GM19395 (cell line): Measurements from ENCODE around the gene IKZF1.

ENCODE experiments used
- ATAC-seq: cut with Tn5 transposase; IDR thresholded peaks from one replicate; pipeline ENCODE4 v1.9.1; 2021; ENCODE audit warnings: mild to moderate bottlenecking, moderate library complexity; ENCODE audit not compliant: unreplicated experiment

IKZF1 gene

GRCh38 chr7:50367570-50367969 lies 63.1 kb downstream of the IKZF1 start:
- ATAC-seq: no peak

GRCh38 chr7:50368366-50368765 lies 63.9 kb downstream of the IKZF1 start:
- ATAC-seq: peak; percentile 51

GRCh38 chr7:50369143-50370026 lies 64.9 kb downstream of the IKZF1 start:
- no peak for ATAC-seq

- no peak for ATAC-seq
These were observed 66.4 kb downstream of the IKZF1 start for GRCh38 chr7:50370884-50371283.

DNA sequence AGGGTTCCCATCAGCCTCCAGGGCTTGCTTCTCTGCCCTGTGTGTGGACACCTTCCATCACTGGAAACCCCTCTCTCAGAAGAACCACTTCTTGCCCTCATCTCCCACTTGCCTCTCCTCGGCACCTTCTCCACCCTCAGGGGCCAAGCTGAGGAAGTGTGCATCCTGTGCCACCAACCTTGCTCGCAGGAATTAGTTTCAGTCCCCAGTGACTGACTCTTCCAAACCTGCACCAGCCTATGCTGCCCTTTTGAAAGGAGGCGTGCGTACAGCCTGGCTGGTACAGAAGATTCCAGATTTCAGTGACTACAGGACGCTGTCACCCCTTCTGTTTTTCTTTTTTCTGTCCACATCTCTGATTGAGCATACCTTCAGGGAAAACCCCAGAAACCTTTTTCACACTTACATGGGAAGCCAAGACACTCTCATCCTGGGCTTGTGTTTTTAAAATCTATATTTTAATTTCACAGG lies 67.1 kb downstream of the IKZF1 start:
- ATAC-seq: no peak

DNA sequence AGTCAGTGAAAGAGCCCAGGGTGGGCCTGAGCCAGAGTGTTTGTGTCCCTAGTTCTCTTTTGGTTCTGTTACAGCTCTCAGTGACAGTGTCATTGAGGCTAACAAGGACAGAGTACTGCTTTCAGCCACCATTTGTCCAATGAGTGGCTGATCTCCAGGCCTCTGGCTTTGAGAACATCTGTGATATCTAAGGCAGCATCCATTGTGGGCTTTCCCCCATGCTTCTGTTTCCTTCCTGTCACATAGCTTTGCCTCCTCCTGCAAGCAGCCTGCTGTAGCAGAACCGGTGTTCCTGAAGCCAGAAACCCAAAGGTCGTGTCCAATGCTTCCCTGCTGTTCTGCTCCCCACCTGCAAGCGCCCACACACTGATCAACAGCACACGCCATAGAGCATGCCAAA lies 68.4 kb downstream of the IKZF1 start:
- ATAC-seq: no peak

DNA sequence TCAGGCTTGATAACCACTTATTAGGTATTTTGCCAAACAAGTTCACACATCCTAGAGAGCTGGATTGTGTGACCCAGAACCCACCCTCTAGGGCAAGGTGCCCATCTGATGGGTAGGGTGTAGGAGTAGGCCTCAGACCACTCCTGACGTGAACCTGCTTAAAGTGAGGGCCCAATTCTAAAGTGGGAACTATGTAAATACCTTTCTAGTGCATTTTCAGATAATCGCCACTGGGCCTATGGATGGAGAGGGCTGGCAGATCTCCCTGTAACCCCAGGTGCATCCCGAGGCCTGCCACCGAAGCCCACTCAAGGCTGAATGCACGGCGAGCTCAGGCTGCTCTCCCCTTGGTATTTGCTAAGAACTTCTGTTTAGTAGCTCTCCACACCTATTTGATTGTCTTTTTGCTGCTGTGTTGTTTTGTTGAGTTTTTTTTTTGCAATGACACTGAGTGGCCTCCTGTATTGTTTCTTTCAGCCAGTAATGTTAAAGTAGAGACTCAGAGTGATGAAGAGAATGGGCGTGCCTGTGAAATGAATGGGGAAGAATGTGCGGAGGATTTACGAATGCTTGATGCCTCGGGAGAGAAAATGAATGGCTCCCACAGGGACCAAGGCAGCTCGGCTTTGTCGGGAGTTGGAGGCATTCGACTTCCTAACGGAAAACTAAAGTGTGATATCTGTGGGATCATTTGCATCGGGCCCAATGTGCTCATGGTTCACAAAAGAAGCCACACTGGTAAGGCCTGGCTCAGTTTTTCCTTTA lies 71.7 kb downstream of the IKZF1 start:
- no peak for ATAC-seq

DNA sequence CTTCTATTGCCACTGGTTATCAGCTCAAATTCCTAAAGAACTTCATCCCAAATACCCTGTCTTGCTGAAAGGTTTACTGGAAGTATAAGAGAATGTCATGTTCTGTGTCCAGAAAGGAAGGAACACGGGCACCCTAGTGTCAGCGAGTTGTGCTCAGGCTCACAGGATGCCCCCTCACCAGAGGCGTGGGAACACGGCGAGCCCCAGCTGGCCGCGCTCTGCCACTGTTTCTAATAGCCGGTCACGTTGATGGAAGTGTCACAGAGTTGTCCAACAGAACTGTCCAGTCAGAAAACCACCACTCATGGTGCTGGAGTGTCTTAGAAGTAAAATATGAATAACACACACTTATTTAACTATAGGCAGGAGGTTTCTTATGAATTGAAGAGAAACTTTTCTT lies 72.8 kb downstream of the IKZF1 start:
- ATAC-seq: no peak

- no peak for ATAC-seq
These were observed 74.6 kb downstream of the IKZF1 start for GRCh38 chr7:50379082-50379481.

- ATAC-seq: no peak
These were observed 75.0 kb downstream of the IKZF1 start for GRCh38 chr7:50379539-50379938.

DNA sequence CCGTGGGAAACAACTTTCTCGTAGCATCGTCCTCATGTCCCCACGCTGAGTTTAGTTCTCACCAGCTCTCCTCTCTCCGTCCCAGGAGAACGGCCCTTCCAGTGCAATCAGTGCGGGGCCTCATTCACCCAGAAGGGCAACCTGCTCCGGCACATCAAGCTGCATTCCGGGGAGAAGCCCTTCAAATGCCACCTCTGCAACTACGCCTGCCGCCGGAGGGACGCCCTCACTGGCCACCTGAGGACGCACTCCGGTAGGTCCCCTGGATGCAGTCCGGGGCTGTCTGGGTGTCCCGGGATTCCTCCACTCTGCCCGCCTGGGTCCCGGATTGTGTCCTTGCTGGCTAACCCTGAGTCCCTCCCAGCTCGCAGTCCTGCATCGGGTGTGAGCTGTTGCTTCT lies 77.9 kb downstream of the IKZF1 start:
- ATAC-seq: no peak

DNA sequence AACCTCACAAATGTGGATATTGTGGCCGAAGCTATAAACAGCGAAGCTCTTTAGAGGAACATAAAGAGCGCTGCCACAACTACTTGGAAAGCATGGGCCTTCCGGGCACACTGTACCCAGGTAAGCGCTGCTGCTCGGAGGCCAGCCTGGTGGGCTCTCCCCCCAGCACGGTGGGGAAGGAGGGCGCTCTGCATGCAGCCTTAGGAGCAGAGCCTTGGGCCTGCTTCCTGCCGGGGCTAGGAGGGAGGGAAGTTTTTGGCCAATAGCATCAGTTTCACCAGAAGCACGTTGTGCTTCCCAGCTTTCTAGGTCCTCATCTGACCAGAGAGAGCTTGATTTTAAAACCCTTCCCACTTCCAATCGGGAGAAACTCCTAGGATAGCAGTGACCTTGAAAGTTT lies 82.8 kb downstream of the IKZF1 start:
- ATAC-seq: no peak

- ATAC-seq: no peak
These were observed 85.4 kb downstream of the IKZF1 start for GRCh38 chr7:50389961-50390360.

GRCh38 chr7:50391386-50391785 lies 86.9 kb downstream of the IKZF1 start:
- ATAC-seq: no peak

GRCh38 chr7:50393076-50393475 lies 88.6 kb downstream of the IKZF1 start:
- ATAC-seq: no peak

GRCh38 chr7:50393547-50394252 lies 89.2 kb downstream of the IKZF1 start:
- ATAC-seq: peak; percentile 59

- ATAC-seq: no peak
These were observed 89.8 kb downstream of the IKZF1 start for GRCh38 chr7:50394315-50394714.

DNA sequence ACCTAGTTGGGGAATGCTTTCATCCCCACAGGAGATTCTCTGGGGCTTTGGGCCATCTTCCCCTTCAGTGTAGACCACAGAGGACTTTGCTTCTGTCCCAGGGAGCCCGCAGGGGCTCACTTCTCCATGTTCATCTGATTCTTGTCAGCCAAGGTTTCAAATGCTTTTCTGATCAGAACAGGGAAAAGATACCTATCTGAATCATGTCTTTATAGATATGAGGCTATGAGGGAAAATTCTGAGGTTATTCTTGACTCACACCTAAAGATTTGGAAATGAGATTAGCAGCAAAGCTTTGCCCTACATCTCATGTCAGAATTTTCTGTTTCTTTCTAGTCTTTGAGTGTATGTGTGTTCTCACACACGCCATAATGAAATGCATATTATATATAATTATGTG lies 92.3 kb downstream of the IKZF1 start:
- ATAC-seq: no peak

DNA sequence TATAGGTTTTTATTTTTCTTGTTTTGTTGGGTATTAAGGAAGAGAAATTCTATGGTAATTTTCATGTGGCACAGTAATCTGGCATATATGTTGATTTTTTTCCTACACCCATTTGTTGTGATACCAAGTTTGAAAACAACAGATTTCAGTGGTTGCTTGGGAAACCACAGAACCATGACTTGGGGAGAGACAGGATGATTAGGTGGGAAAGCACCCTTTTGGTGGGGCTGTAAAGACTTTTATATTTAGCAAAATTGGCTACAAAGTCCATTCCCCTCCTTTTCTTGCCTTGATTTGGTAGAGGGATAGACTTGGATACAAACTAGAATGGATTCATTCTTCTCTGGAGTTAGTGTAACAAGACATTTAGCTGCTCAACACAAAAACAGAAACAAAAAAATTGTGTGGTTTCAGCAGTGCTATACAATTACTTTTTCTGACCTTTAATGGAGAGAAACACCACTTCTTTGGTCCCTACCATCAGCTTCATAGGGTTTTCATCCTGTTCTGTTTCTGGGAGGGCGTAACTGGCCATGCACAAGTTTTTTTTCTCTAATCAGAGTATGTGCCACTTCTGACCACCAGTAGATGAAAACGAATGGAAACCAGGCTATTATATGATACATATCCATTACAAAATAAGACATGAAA lies 92.9 kb downstream of the IKZF1 start:
- ATAC-seq: peak; percentile 58

- no peak for ATAC-seq
These were observed 93.4 kb downstream of the IKZF1 start for GRCh38 chr7:50397971-50398324.

DNA sequence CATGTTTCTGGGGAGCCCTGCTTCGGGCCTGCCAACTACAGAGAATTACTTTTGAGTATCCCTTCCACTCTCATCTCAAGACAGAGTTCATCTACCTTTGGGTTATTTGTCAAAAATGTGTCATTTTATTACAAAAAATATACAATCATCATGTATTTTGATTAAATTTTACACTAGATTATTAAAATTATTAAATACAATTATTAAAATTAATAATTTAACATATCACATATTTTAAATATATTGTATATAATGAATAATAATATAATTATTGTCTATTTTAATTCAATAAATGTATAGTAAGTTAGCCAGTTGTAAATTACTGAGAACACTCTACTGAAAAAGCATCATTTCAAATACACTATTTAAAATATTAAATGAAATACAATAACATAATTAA lies 94.7 kb downstream of the IKZF1 start:
- no peak for ATAC-seq
